Left ventricle myocardium inferior (tissue), 1 donor: ENCODE results near the gene IL24. TPM values are rescaled to one million over a fixed set of nuclear protein-coding genes. Genes with fewer than 3 reads are reported as not detected.

Experiments used
- DNase-seq: peaks from one replicate; pipeline ENCODE4 v3.0.0-alpha.2; 2020
- H3K27ac ChIP-seq: fragments of 200-600 bp; replicated peaks from 2 replicates; pipeline ENCODE4 v1.8.0; 2021
- H3K27me3 ChIP-seq: fragments of 200-600 bp; 2 replicates; pipeline ENCODE4 v1.8.0; 2021; ENCODE audit warnings: low read depth
- H3K36me3 ChIP-seq: fragments of 200-600 bp; 2 replicates; pipeline ENCODE4 v1.8.0; 2021
- H3K4me1 ChIP-seq: fragments of 200-600 bp; 2 replicates; pipeline ENCODE4 v1.8.0; 2021
- H3K4me3 ChIP-seq: fragments of 200-600 bp; 2 replicates; pipeline ENCODE4 v1.8.0; 2021; ENCODE audit warnings: mild to moderate bottlenecking, moderate library complexity
- H3K9me3 ChIP-seq: fragments of 200-600 bp; replicated peaks from 2 replicates; pipeline ENCODE4 v1.8.0; 2021
- intact Hi-C: fragments of 100-400 bp; cut with micrococcal nuclease; formaldehyde crosslinking; loops from one replicate; pipeline ENCODE4 v1.11.0; 2022
- total RNA-seq: library from RNA; stranded (reverse); fragmentation: NEBNext Ultra II Directional; extraction: Animal tissue kit (Norgen Biotek cat#: 25700); gene quantifications from one replicate; pipeline ENCODE4 v1.2.1, GENCODE V29; 2021
- TF ChIP-seq, protein P1 (sequence below): fragments of 200-600 bp; IDR thresholded peaks from 2 replicates; pipeline ENCODE4 v1.8.0; 2021; ENCODE audit warnings: antibody characterized with exemption, mild to moderate bottlenecking, borderline replicate concordance
- donor health status: DM: no; HTN: yes; CAD: no; lungs with severe emphysema.

IL24 gene
- total RNA-seq, 1 donor from 2014 or later = not detected

- intact Hi-C loops = no loop called here
- Histone ChIP-seq H3K27ac (no peak overlapping the region), H3K27me3 (peaks cover 62% of the 10 kb centered on the region), H3K36me3 (no peaks in the 10 kb centered on the region), H3K4me3 (no peak overlapping the region), H3K4me1 (no peaks in the 10 kb centered on the region), H3K9me3 (peaks cover 5% of the 10 kb centered on the region)
- TF ChIP-seq, protein P1, sequence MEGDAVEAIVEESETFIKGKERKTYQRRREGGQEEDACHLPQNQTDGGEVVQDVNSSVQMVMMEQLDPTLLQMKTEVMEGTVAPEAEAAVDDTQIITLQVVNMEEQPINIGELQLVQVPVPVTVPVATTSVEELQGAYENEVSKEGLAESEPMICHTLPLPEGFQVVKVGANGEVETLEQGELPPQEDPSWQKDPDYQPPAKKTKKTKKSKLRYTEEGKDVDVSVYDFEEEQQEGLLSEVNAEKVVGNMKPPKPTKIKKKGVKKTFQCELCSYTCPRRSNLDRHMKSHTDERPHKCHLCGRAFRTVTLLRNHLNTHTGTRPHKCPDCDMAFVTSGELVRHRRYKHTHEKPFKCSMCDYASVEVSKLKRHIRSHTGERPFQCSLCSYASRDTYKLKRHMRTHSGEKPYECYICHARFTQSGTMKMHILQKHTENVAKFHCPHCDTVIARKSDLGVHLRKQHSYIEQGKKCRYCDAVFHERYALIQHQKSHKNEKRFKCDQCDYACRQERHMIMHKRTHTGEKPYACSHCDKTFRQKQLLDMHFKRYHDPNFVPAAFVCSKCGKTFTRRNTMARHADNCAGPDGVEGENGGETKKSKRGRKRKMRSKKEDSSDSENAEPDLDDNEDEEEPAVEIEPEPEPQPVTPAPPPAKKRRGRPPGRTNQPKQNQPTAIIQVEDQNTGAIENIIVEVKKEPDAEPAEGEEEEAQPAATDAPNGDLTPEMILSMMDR = no peak
- no peak for DNase-seq
These were observed 52.0 kb downstream of the IL24 start for GRCh38 chr1:206949208-206949607.

DNA sequence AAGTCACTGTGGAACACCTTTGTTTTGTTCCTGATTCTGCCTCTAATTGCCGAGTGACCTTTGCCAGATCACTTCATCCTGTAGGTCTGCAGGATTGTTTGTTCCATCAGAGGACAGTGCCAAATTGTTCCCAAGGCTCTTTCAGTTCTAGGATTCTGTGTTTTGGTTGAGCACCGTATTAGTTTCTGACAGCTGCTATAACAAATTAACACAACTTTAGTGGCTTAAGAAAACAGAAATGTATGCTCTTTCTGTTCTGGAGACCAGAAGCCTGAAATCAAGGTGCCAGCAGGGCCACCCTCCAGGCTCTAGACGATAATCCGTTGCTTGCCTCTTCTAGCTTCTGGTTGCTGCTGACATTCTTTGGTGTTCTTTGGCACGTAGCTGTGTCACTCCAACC lies 52.4 kb downstream of the IL24 start:
- TF ChIP-seq, protein P1 = no peak
- Histone ChIP-seq H3K4me3 (no peak overlapping the region), H3K4me1 (no peaks in the 10 kb centered on the region), H3K36me3 (no peaks in the 10 kb centered on the region), H3K9me3 (peaks cover 5% of the 10 kb centered on the region), H3K27me3 (peaks cover 59% of the 10 kb centered on the region), H3K27ac (no peak overlapping the region)
- no peak for DNase-seq
- intact Hi-C loops = no loop called here

- intact Hi-C loops = no loop called here
- Histone ChIP-seq H3K4me3 (no peak overlapping the region), H3K36me3 (no peaks in the 10 kb centered on the region), H3K9me3 (peaks cover 5% of the 10 kb centered on the region), H3K27ac (no peak overlapping the region), H3K4me1 (no peaks in the 10 kb centered on the region), H3K27me3 (peaks cover 42% of the 10 kb centered on the region)
- no peak for DNase-seq
- TF ChIP-seq, protein P1 = no peak
These were observed 54.3 kb downstream of the IL24 start for GRCh38 chr1:206951318-206952100.

DNA sequence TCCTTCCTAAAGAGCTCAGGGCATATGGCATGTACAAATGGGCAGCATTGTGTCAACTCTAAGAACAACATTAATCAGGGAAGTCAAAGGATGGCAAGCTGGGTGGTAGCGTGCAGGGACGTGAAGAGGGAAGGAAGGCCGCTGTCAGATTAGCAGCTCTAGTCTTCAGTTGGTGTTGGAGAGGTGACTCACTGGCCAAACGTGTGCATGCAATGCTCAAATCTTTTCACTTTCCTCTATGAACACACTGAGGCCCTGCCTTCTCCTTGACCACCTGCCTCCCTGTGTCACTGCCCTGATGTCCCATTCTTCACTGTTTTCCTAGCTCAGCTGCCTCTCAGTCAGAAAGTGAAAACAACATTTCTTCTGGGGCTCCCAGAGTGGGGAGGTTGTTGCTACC lies 54.9 kb downstream of the IL24 start:
- DNase-seq = no peak
- H3K27me3 ChIP-seq = peaks cover 36% of the 10 kb centered on the region
- H3K4me1 ChIP-seq = no peaks in the 10 kb centered on the region
- intact Hi-C loops = no loop called here
- no peak overlapping the region for H3K4me3 ChIP-seq
- H3K36me3 ChIP-seq = no peaks in the 10 kb centered on the region
- peaks cover 5% of the 10 kb centered on the region for H3K9me3 ChIP-seq
- TF ChIP-seq, protein P1 = no peak
- H3K27ac ChIP-seq = no peak overlapping the region

GRCh38 chr1:206953126-206953525 lies 55.9 kb downstream of the IL24 start:
- peaks cover 5% of the 10 kb centered on the region for H3K9me3 ChIP-seq
- no peaks in the 10 kb centered on the region for H3K4me1 ChIP-seq
- peaks cover 28% of the 10 kb centered on the region for H3K27me3 ChIP-seq
- H3K36me3 ChIP-seq = no peaks in the 10 kb centered on the region
- TF ChIP-seq, protein P1 = no peak
- intact Hi-C loops = no loop called here
- DNase-seq = no peak
- no peak overlapping the region for H3K27ac ChIP-seq
- no peak overlapping the region for H3K4me3 ChIP-seq
